IgD-negative memory B cell (primary cell): ENCODE measurements around the gene RYR2. TPM values are rescaled to one million over a fixed set of nuclear protein-coding genes. Genes with fewer than 3 reads are reported as not detected.
"Not testable (repeated sequence)": the region's sequence is repeated elsewhere in the genome, so short reads cannot be mapped to it uniquely, and the experiment has no call there.

Source experiments
- H3K27ac Mint-ChIP-seq, 3 donors: one replicate each; pipeline ENCODE4 v1.8.0; 2020 to 2022; ENCODE audit warnings: mild to moderate bottlenecking in 3 of 3, mixed read lengths in 3 of 3, moderate library complexity in 1 of 3
- H3K27me3 Mint-ChIP-seq: one replicate; pipeline ENCODE4 v1.8.0; 2021; ENCODE audit warnings: mixed read lengths
- H3K36me3 Mint-ChIP-seq: one replicate; pipeline ENCODE4 v1.8.0; 2020; ENCODE audit warnings: mild to moderate bottlenecking, mixed read lengths
- H3K4me1 Mint-ChIP-seq, 3 donors: one replicate each; pipeline ENCODE4 v1.8.0; 2020 to 2022; ENCODE audit warnings: mixed read lengths in 3 of 3, mild to moderate bottlenecking in 1 of 3
- H3K4me3 Mint-ChIP-seq, 4 donors: one replicate each; pipeline ENCODE4 v1.8.0; 2020 to 2022; ENCODE audit warnings: mild to moderate bottlenecking in 4 of 4, mixed read lengths in 4 of 4, moderate library complexity in 3 of 4
- H3K9me3 Mint-ChIP-seq, 3 donors: one replicate each; pipeline ENCODE4 v1.8.0; 2020 to 2021; ENCODE audit warnings: mixed read lengths in 3 of 3, mild to moderate bottlenecking in 1 of 3
- polyA plus RNA-seq: library from polyadenylated mRNA; unstranded; fragments of 300-500 nt; fragmentation: Illumina TruSeq; gene quantifications from one replicate; pipeline ENCODE4 v1.2.3, GENCODE V29; 2021

Gene RYR2
- polyA plus RNA-seq, 1 donor from 2014 or later = not detected

DNA sequence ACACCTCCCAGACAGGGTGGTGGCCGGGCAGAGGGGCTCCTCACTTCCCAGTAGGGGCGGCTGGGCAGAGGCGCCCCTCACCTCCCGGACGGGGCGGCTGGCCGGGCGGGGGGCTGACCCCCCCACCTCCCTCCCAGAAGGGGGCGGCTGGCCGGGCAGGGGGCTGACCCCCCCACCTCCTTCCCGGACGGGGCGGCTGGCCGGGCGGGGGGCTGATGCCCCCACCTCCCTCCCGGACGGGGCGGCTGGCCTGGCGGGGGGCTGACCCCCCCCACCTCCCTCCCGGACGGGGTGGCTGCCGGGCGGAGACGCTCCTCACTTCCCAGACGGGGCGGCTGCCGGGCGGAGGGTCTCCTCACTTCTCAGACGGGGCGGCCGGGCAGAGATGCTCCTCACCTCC is 85.3 kb downstream of the RYR2 start:
- H3K36me3 Mint-ChIP-seq, H3K4me3 Mint-ChIP-seq, H3K27ac Mint-ChIP-seq, H3K4me1 Mint-ChIP-seq, H3K27me3 Mint-ChIP-seq: not testable (repeated sequence)
- peaks cover 9 to 20% (median 11%) of the 10 kb centered on the region in 3 donors for H3K9me3 Mint-ChIP-seq

GRCh38 chr1:237133921-237134320 is 91.9 kb downstream of the RYR2 start:
- Mint-ChIP-seq H3K4me1 (no peaks in the 10 kb centered on the region), H3K27me3 (peaks cover 2% of the 10 kb centered on the region), H3K9me3 (peaks cover 12 to 32% (median 14%) of the 10 kb centered on the region in 3 donors), H3K4me3 (no peak overlapping the region), H3K27ac (no peak overlapping the region), H3K36me3 (no peaks in the 10 kb centered on the region)

- Mint-ChIP-seq H3K4me3 (no peak overlapping the region), H3K27me3 (peaks cover 2% of the 10 kb centered on the region), H3K27ac (peak overlapping the region in 1 of 3 donors; percentile 42), H3K9me3 (peaks cover 10 to 24% (median 14%) of the 10 kb centered on the region in 3 donors), H3K36me3 (no peaks in the 10 kb centered on the region), H3K4me1 (no peaks in the 10 kb centered on the region)
Observed at GRCh38 chr1:237134929-237135328, 92.9 kb downstream of the RYR2 start.

DNA sequence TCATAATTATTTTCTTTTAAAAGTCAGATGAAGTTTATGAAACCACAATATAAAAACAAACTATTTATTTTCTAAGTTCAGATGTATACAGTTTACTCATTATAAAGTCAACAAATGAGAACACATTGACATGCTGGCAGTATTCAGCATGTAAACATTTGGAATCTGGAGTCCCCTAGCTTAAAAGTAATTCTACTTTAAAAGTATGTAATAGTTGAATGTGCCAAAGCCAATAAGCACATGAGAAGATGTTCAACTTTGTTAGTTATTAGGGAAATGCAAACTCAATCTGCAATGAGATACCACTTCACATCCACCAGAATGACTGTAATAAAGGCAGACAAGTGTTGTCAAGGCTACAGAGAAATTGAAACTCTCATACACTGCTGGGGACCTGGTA is 96.6 kb downstream of the RYR2 start:
- H3K27ac Mint-ChIP-seq = no peak overlapping the region
- no peak overlapping the region for H3K4me3 Mint-ChIP-seq
- peaks cover 4% of the 10 kb centered on the region for H3K27me3 Mint-ChIP-seq
- H3K36me3 Mint-ChIP-seq = no peaks in the 10 kb centered on the region
- H3K4me1 Mint-ChIP-seq = no peaks in the 10 kb centered on the region
- H3K9me3 Mint-ChIP-seq = peaks cover 2 to 5% (median 4%) of the 10 kb centered on the region in 3 donors

- H3K4me1 Mint-ChIP-seq = no peaks in the 10 kb centered on the region
- H3K27ac Mint-ChIP-seq = no peak overlapping the region
- H3K4me3 Mint-ChIP-seq = no peak overlapping the region
- H3K36me3 Mint-ChIP-seq = no peaks in the 10 kb centered on the region
- peaks cover 4% of the 10 kb centered on the region for H3K27me3 Mint-ChIP-seq
- peaks cover 2 to 5% (median 3%) of the 10 kb centered on the region in 3 donors for H3K9me3 Mint-ChIP-seq
Observed at GRCh38 chr1:237139732-237140131, 97.7 kb downstream of the RYR2 start.

DNA sequence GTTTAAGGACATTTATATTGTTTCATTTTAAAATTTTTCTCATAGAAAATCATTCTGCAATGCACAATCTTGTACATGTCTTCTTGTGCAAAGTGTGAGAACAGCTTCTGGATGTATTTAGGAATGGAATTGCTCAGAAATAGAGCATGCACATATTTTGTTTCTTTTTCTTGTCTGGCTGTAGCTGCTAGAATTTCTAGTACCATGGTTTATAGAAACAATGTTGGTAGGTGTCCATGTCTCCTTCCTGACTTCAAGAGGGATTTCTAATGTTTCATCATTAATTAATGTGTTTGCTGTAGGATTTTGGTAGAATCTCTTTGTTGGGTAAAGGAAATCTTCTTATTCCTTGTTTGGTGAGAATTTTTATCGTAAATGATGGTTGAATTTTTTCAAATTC is 99.0 kb downstream of the RYR2 start:
- Mint-ChIP-seq H3K36me3 (no peaks in the 10 kb centered on the region), H3K4me3 (no peak overlapping the region), H3K27ac (no peak overlapping the region), H3K27me3 (peaks cover 4% of the 10 kb centered on the region), H3K9me3 (peaks cover 0 to 2% (median 0%) of the 10 kb centered on the region in 3 donors), H3K4me1 (no peaks in the 10 kb centered on the region)

DNA sequence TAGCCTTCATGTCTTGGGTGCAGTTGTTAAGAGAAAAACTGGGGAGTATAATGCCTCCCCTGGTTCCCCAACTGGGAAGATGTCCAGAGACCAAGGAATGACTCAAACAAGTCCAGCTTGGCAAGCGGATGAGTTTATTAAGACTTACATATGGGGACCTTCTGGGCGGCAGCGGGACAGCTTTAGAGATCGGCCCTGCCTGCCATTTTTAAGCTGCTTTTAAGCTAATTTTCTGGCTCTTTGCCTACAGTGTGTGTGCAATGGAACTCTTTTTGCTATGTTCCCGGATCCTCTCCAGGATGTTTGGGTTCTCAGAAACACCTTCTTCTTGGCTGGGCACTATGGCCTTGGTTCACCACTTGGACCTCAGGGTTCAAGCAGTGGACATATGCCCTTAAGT is 99.5 kb downstream of the RYR2 start:
- Mint-ChIP-seq H3K9me3 (peaks cover 0 to 2% (median 0%) of the 10 kb centered on the region in 3 donors), H3K36me3 (no peaks in the 10 kb centered on the region), H3K4me3 (no peak overlapping the region), H3K4me1 (no peaks in the 10 kb centered on the region), H3K27ac (no peak overlapping the region), H3K27me3 (peaks cover 4% of the 10 kb centered on the region)

DNA sequence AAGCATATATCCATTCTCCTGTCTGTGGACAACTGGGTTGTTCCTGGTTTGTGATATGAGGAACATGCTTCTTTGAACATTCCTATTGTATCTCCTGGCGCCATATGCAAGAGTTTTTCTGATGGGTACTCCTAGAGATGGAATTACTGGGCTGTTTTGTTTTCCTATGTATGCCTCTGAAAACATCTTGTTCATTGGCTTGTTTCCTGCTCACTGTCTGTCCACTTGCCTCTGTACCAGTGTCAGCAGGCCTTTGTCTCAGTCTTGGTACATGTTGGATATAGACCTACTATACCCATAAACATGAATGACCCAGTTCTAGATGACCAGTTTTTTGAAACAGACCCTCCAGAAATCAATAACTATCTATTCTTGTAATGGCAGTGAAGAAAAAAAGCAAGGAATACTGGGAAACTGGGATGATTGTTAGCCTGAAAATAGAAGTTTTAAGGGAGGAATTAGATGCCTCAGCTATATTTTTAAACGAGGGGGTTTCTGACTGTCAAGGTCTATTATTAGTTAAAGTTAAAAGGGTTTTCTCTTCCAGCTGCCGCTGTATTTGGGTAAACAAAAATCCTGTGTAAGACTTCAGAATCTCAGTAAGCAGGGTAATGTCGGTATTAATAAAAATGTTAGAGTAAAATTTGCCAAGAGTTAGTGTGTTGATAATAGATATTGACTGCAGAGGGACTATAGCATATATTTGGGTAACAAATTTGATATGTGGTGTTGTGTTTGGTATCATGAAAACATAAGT is 103.6 kb downstream of the RYR2 start:
- H3K9me3 Mint-ChIP-seq = no peaks in the 10 kb centered on the region
- H3K4me1 Mint-ChIP-seq = no peaks in the 10 kb centered on the region
- peaks cover 5% of the 10 kb centered on the region for H3K27me3 Mint-ChIP-seq
- no peak overlapping the region for H3K27ac Mint-ChIP-seq
- H3K36me3 Mint-ChIP-seq = no peaks in the 10 kb centered on the region
- no peak overlapping the region for H3K4me3 Mint-ChIP-seq

DNA sequence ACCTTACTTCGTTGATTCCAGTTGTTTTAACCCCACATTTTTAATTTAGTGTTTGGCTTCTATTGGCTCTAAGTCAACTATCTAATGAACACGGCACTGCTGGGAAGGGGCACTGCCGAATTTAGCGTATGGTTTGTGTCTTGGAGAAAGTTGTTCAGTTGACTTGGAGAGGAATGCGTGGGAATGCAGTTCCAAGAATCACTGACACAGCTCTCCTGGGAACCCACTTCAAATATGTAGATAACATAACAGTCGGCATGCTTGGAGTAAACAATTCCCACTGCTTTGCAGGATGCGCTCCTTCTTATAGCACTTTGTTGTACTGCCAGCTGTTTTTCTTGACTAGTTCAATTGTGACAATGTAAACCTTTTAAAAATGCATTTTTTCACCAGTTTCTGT is 104.3 kb downstream of the RYR2 start:
- Mint-ChIP-seq H3K9me3 (no peaks in the 10 kb centered on the region), H3K27me3 (peaks cover 5% of the 10 kb centered on the region), H3K4me3 (no peak overlapping the region), H3K36me3 (no peaks in the 10 kb centered on the region), H3K4me1 (no peaks in the 10 kb centered on the region), H3K27ac (no peak overlapping the region)

DNA sequence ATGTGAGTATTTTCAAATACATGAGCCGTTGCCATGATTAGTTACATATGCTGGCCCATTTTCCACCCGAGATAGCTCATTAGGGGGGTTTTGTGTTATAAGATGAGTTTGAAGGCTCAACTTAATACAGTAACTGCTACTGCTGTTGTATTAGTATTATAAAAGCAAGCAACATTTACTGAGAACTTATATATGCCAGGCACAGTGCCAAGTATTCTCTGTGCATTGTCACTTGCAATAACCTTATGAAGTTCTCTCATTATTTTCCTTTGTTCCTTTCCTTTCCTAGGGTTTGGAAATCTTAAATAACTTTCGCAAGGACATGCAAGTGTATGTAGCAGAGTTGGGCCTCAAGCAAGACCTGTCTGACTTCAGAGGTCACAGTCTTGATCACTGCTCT is 107.9 kb downstream of the RYR2 start:
- Mint-ChIP-seq H3K4me1 (no peaks in the 10 kb centered on the region), H3K36me3 (peaks cover 2% of the 10 kb centered on the region), H3K4me3 (no peak overlapping the region), H3K9me3 (peaks cover 0 to 3% (median 0%) of the 10 kb centered on the region in 3 donors), H3K27me3 (peaks cover 3% of the 10 kb centered on the region), H3K27ac (no peak overlapping the region)

- not testable (repeated sequence) for H3K27me3 Mint-ChIP-seq, H3K4me3 Mint-ChIP-seq, H3K36me3 Mint-ChIP-seq, H3K27ac Mint-ChIP-seq, H3K9me3 Mint-ChIP-seq, H3K4me1 Mint-ChIP-seq
Observed at GRCh38 chr1:237151979-237152378, 110.0 kb downstream of the RYR2 start.

- Mint-ChIP-seq H3K27me3 (peaks cover 3% of the 10 kb centered on the region), H3K4me1 (no peaks in the 10 kb centered on the region), H3K36me3 (peaks cover 2% of the 10 kb centered on the region), H3K4me3 (no peak overlapping the region), H3K27ac (no peak overlapping the region), H3K9me3 (peaks cover 0 to 3% (median 0%) of the 10 kb centered on the region in 3 donors)
Observed at GRCh38 chr1:237152506-237153335, 110.7 kb downstream of the RYR2 start.

GRCh38 chr1:237154157-237154556 is 112.2 kb downstream of the RYR2 start:
- no peaks in the 10 kb centered on the region for H3K4me1 Mint-ChIP-seq
- H3K27me3 Mint-ChIP-seq = peaks cover 3% of the 10 kb centered on the region
- H3K36me3 Mint-ChIP-seq = peaks cover 2% of the 10 kb centered on the region
- no peak overlapping the region for H3K4me3 Mint-ChIP-seq
- H3K9me3 Mint-ChIP-seq = peaks cover 0 to 3% (median 0%) of the 10 kb centered on the region in 3 donors
- no peak overlapping the region for H3K27ac Mint-ChIP-seq

- peak overlapping the region in 1 of 4 donors; percentile 65 for H3K4me3 Mint-ChIP-seq
- no peaks in the 10 kb centered on the region for H3K27me3 Mint-ChIP-seq
- H3K4me1 Mint-ChIP-seq = no peaks in the 10 kb centered on the region
- no peaks in the 10 kb centered on the region for H3K36me3 Mint-ChIP-seq
- H3K27ac Mint-ChIP-seq = no peak overlapping the region
- H3K9me3 Mint-ChIP-seq = no peaks in the 10 kb centered on the region
Observed at GRCh38 chr1:237164406-237165352, 122.7 kb downstream of the RYR2 start.

DNA sequence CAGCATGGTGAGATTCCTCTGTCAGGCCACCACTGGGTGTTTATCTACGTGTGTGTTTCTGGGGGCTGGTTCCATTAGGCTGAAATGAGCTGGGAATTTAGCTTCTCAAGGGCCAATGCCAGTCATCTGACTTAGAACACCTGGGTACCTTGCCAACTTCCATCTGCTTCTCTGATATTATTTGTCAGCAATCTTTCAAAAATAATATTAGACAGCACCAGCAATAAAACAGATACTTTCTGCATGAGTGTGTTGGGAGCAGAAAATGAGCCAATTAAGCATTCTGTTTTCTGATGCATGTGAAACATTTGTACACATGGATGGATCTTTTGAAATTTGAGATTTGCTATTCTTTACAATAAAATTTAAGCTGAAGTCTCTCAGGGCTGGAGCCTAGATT is 124.1 kb downstream of the RYR2 start:
- H3K27ac Mint-ChIP-seq = no peak overlapping the region
- H3K27me3 Mint-ChIP-seq = no peaks in the 10 kb centered on the region
- H3K4me1 Mint-ChIP-seq = no peaks in the 10 kb centered on the region
- no peak overlapping the region for H3K4me3 Mint-ChIP-seq
- H3K36me3 Mint-ChIP-seq = no peaks in the 10 kb centered on the region
- H3K9me3 Mint-ChIP-seq = no peaks in the 10 kb centered on the region
